SK-N-SH (cell line): ENCODE results near the gene NAT8L. TPM values are rescaled to one million over a fixed set of nuclear protein-coding genes. Genes with fewer than 3 reads are reported as not detected.

Source experiments
- CTCF ChIA-PET: fragments of 300-600, 350-600 bp; formaldehyde crosslinking; extraction: SDS; loops from one replicate; lab custom pipeline; 2021; lab: Yijun Ruan, JAX
- POLR2A ChIA-PET: fragments of 350-600 bp; sonication (Branson Sonifier 250); formaldehyde crosslinking; extraction: SDS; loops from one replicate; lab custom pipeline; 2020; ENCODE audit warnings: antibody characterized with exemption, inconsistent platforms; lab: Yijun Ruan, JAX
- DNase-seq: peaks from one replicate; pipeline ENCODE4 v3.0.0; 2012
- H2AFZ ChIP-seq: fragments of 200-600 bp; sonication (generic); 2 replicates; pipeline ENCODE4 v1.8.1; 2016; ENCODE audit warnings: antibody characterized with exemption, mild to moderate bottlenecking, low read depth
- H3F3A ChIP-seq: fragments of 200-600 bp; sonication (generic); replicated peaks from 2 replicates; pipeline ENCODE3; 2016; ENCODE audit warnings: antibody characterized with exemption, mild to moderate bottlenecking; ENCODE audit not compliant: insufficient read depth
- H3K27ac ChIP-seq, 2 experiments: fragments of 200-500 bp in 1 of 2; fragments of 200-600 bp in 1 of 2; sonication (Bioruptor generic) in 1 of 2; sonication (generic), shearing (Covaris generic) in 1 of 2; 2 replicates each; pipeline versions ENCODE4 v1.5.1 to v1.6.1; 2014 to 2016; ENCODE audit warnings: low read depth in 2 of 2, inconsistent platforms in 1 of 2, low read length in 1 of 2, mild to moderate bottlenecking in 1 of 2, mixed read lengths in 1 of 2
- H3K27me3 ChIP-seq: fragments of 200-600 bp; sonication (generic), shearing (Covaris generic); 2 replicates; pipeline ENCODE4 v1.6.1; 2016; ENCODE audit warnings: mixed run types; ENCODE audit not compliant: insufficient read depth
- H3K36me3 ChIP-seq, 2 experiments: fragments of 200-500 bp in 1 of 2; fragments of 200-600 bp in 1 of 2; sonication (Bioruptor generic) in 1 of 2; sonication (generic) in 1 of 2; replicated peaks in 1 of 2; 2 replicates each; pipeline versions ENCODE3 to v1.5.1; 2014 to 2016; ENCODE audit warnings: low read length in 1 of 2, mild to moderate bottlenecking in 1 of 2; ENCODE audit not compliant: insufficient read depth in 2 of 2, control insufficient read depth in 1 of 2
- H3K4me1 ChIP-seq, 2 experiments: fragments of 200-500 bp in 1 of 2; fragments of 200-600 bp in 1 of 2; sonication (Bioruptor generic) in 1 of 2; sonication (generic), shearing (Covaris generic) in 1 of 2; 2 replicates each; pipeline versions ENCODE4 v1.5.1 to v1.6.1; 2014 to 2016; ENCODE audit warnings: low read depth in 1 of 2, low read length in 1 of 2, mixed run types in 1 of 2; ENCODE audit not compliant: insufficient read depth in 2 of 2, control insufficient read depth in 1 of 2
- H3K4me2 ChIP-seq: fragments of 200-600 bp; sonication (generic), shearing (Covaris generic); 2 replicates; pipeline ENCODE4 v1.6.1; 2017; ENCODE audit warnings: mixed run types
- H3K4me3 ChIP-seq, 2 experiments: fragments of 200-500 bp in 1 of 2; fragments of 200-600 bp in 1 of 2; sonication (Bioruptor generic) in 1 of 2; sonication (generic), shearing (Covaris generic) in 1 of 2; 2 replicates each; pipeline versions ENCODE4 v1.5.1 to v1.8.1; 2014 to 2016; ENCODE audit warnings: low read depth in 2 of 2, inconsistent platforms in 1 of 2, low read length in 1 of 2, mild to moderate bottlenecking in 1 of 2, mixed read lengths in 1 of 2, moderate library complexity in 1 of 2
- H3K79me2 ChIP-seq: fragments of 200-600 bp; sonication (generic); 2 replicates; pipeline ENCODE4 v1.8.1; 2017; ENCODE audit warnings: mild to moderate bottlenecking; ENCODE audit not compliant: insufficient read depth
- H3K9ac ChIP-seq: fragments of 200-600 bp; sonication (generic); 2 replicates; pipeline ENCODE4 v1.6.1; 2017; ENCODE audit warnings: mixed run types
- H3K9me2 ChIP-seq: fragments of 200-600 bp; sonication (generic); 2 replicates; pipeline ENCODE4 v1.6.1; 2017; ENCODE audit warnings: mixed run types
- H3K9me3 ChIP-seq: fragments of 200-600 bp; sonication (generic); 2 replicates; pipeline ENCODE4 v1.6.1; 2017; ENCODE audit warnings: mixed run types, mild to moderate bottlenecking, moderate library complexity
- H4K20me1 ChIP-seq: fragments of 200-600 bp; sonication (generic); 2 replicates; pipeline ENCODE4 v1.6.1; 2017; ENCODE audit warnings: mild to moderate bottlenecking, mixed run types; ENCODE audit not compliant: insufficient read depth
- CHD2 ChIP-seq: fragments of 150-350 bp; IDR thresholded peaks from 2 replicates; pipeline ENCODE4 v1.6.1; 2018; ENCODE audit warnings: low read length; ENCODE audit not compliant: partially characterized antibody
- EP300 ChIP-seq, 2 experiments: IDR thresholded peaks; 2 replicates each; pipeline versions ENCODE4 v1.4.0 to v1.6.1; 2012; ENCODE audit warnings: borderline replicate concordance in 1 of 2, low read depth in 1 of 2, low read length in 1 of 2
- EZH2phosphoT487 ChIP-seq: fragments of 200-600 bp; sonication (generic); IDR thresholded peaks from 2 replicates; pipeline ENCODE4 v1.6.1; 2017; ENCODE audit warnings: low read depth, mixed run types, mild to moderate bottlenecking, antibody characterized with exemption, moderate library complexity, borderline replicate concordance
- FOSL2 ChIP-seq: IDR thresholded peaks from 2 replicates; pipeline ENCODE4 v1.4.0; 2012; ENCODE audit warnings: low read depth, mild to moderate bottlenecking, moderate library complexity, borderline replicate concordance
- FOXJ3 ChIP-seq: sonication (generic); formaldehyde crosslinking; IDR thresholded peaks from 2 replicates; pipeline ENCODE4 v1.5.1; 2020; ENCODE audit warnings: mild to moderate bottlenecking, missing genetic modification reagents
- GABPA ChIP-seq: IDR thresholded peaks from 2 replicates; pipeline ENCODE4 v1.4.0; 2012; ENCODE audit warnings: low read depth, mild to moderate bottlenecking
- NRF1 ChIP-seq: IDR thresholded peaks from 2 replicates; pipeline ENCODE4 v1.6.1; 2012; ENCODE audit warnings: low read depth, mild to moderate bottlenecking, low read length
- POLR2AphosphoS5 ChIP-seq: IDR thresholded peaks from 2 replicates; pipeline ENCODE4 v1.6.1; 2012; ENCODE audit warnings: low read depth, low read length
- RFX5 ChIP-seq: IDR thresholded peaks from 2 replicates; pipeline ENCODE4 v1.6.1; 2012; ENCODE audit warnings: mild to moderate bottlenecking, improper control_type of control experiment, low read length
- RXRA ChIP-seq: IDR thresholded peaks from 2 replicates; pipeline ENCODE4 v1.4.0; 2012; ENCODE audit warnings: low read depth, mild to moderate bottlenecking, borderline replicate concordance
- TCF12 ChIP-seq: IDR thresholded peaks from 2 replicates; pipeline ENCODE4 v1.4.0; 2012
- TEAD4 ChIP-seq: IDR thresholded peaks from 2 replicates; pipeline ENCODE4 v1.4.0; 2012; ENCODE audit warnings: mild to moderate bottlenecking, borderline replicate concordance; ENCODE audit not compliant: insufficient read depth
- USF1 ChIP-seq: IDR thresholded peaks from 2 replicates; pipeline ENCODE4 v1.4.0; 2012; ENCODE audit warnings: low read depth, borderline replicate concordance
- USF2 ChIP-seq: fragments of 150-350 bp; IDR thresholded peaks from 2 replicates; pipeline ENCODE4 v1.6.1; 2017; ENCODE audit warnings: antibody characterized with exemption, low read length, low read depth, borderline replicate concordance
- ZBTB33 ChIP-seq: IDR thresholded peaks from 2 replicates; pipeline ENCODE4 v1.4.0; 2012; ENCODE audit warnings: low read depth, borderline replicate concordance
- WGBS: methylation state at CpG from one replicate; pipeline ENCODE4 v1.1.6; 2017; ENCODE audit warnings: low lambda C conversion rate; 5-methylcytosine and 5-hydroxymethylcytosine counted together
- polyA plus RNA-seq, 3 experiments: library from polyadenylated mRNA; depleted of rRNA; stranded (reverse); fragments of >200 nt; gene quantifications; 2 replicates each; pipeline ENCODE4 v1.2.3, GENCODE V29; 2012
- TF ChIP-seq, protein P1 (sequence below): IDR thresholded peaks from 2 replicates; pipeline ENCODE4 v1.4.0; 2012; ENCODE audit warnings: low read depth
- TF ChIP-seq, protein P2 (sequence below): IDR thresholded peaks from 2 replicates; pipeline ENCODE4; 2012
- TF ChIP-seq, protein P3 (sequence below): fragments of 200-600 bp; sonication (generic); IDR thresholded peaks from 2 replicates; pipeline ENCODE4 v1.6.1; 2017; ENCODE audit warnings: antibody characterized with exemption, mild to moderate bottlenecking, moderate library complexity

NAT8L gene
- polyA plus RNA-seq, 1 of the 3 experiments (the other 2 are of a cell fraction): 0.43 TPM

- TF ChIP-seq TEAD4 (no peak), ZBTB33 (no peak), FOXJ3 (CRISPR knock-in tag) (no peak)
These were observed 22.8 kb upstream of the NAT8L start (continued) for GRCh38 chr4:2036327-2036726.

GRCh38 chr4:2036866-2037265 is 22.3 kb upstream of the NAT8L start:
- peaks cover 5% of the 10 kb centered on the region for H3F3A ChIP-seq
- H3K4me1 ChIP-seq: no peaks in the 10 kb centered on the region; a peak in 1 of 4 replicates
- no peak overlapping the region for H3K9ac ChIP-seq
- ChIA-PET CTCF (no interaction called here), POLR2A (interaction anchor here (1.0 kb wide), 1 partner anchor 21 kb away, joined by 3 read pairs; no protein-coding TSS in a partner anchor)
- H2AFZ ChIP-seq: no peak overlapping the region
- no peak for DNase-seq
- H3K79me2 ChIP-seq: no peaks in the 10 kb centered on the region
- H3K4me3 ChIP-seq: no peak overlapping the region
- H3K9me2 ChIP-seq: no peaks in the 10 kb centered on the region
- no peaks in the 10 kb centered on the region for H3K36me3 ChIP-seq
- H3K9me3 ChIP-seq: no peaks in the 10 kb centered on the region
- TF ChIP-seq TEAD4 (no peak), TCF12 (no peak), NRF1 (no peak), USF1 (no peak), EP300 (IDR thresholded peaks at IDR 0.05; ENCODE audit: borderline replicate concordance in 1 of 2, low read depth in 1 of 2, low read length in 1 of 2) (no peak), FOSL2 (no peak), RXRA (no peak), POLR2AphosphoS5 (no peak), GABPA (no peak), USF2 (no peak), EZH2phosphoT487 (no peak), CHD2 (no peak), RFX5 (no peak)
- TF ChIP-seq, protein P1, sequence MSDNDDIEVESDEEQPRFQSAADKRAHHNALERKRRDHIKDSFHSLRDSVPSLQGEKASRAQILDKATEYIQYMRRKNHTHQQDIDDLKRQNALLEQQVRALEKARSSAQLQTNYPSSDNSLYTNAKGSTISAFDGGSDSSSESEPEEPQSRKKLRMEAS: no peak
- TF ChIP-seq, protein P2, sequence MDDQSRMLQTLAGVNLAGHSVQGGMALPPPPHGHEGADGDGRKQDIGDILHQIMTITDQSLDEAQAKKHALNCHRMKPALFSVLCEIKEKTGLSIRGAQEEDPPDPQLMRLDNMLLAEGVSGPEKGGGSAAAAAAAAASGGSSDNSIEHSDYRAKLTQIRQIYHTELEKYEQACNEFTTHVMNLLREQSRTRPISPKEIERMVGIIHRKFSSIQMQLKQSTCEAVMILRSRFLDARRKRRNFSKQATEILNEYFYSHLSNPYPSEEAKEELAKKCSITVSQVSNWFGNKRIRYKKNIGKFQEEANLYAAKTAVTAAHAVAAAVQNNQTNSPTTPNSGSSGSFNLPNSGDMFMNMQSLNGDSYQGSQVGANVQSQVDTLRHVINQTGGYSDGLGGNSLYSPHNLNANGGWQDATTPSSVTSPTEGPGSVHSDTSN: no peak
- TF ChIP-seq, protein P3, sequence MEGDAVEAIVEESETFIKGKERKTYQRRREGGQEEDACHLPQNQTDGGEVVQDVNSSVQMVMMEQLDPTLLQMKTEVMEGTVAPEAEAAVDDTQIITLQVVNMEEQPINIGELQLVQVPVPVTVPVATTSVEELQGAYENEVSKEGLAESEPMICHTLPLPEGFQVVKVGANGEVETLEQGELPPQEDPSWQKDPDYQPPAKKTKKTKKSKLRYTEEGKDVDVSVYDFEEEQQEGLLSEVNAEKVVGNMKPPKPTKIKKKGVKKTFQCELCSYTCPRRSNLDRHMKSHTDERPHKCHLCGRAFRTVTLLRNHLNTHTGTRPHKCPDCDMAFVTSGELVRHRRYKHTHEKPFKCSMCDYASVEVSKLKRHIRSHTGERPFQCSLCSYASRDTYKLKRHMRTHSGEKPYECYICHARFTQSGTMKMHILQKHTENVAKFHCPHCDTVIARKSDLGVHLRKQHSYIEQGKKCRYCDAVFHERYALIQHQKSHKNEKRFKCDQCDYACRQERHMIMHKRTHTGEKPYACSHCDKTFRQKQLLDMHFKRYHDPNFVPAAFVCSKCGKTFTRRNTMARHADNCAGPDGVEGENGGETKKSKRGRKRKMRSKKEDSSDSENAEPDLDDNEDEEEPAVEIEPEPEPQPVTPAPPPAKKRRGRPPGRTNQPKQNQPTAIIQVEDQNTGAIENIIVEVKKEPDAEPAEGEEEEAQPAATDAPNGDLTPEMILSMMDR: no peak
- no peaks in the 10 kb centered on the region for H3K27me3 ChIP-seq
- WGBS: 96% methylated on average over 4 of the region's 7 CpGs
- no peaks in the 10 kb centered on the region for H4K20me1 ChIP-seq
- H3K4me2 ChIP-seq: no peak overlapping the region
- H3K27ac ChIP-seq: no peak overlapping the region
